Stimulated activated CD4-positive, alpha-beta T cell treated with anti-CD3 and anti-CD28 coated beads, Interleukin-4, amount 100 ng/mL, for 4 hours (primary cell): Measurements from ENCODE around the gene VAV3.
"Not testable (repeated sequence)": the region's sequence is repeated elsewhere in the genome, so short reads cannot be mapped to it uniquely, and the experiment has no call there.

Experiments used
- DNase-seq, 2 experiments: peaks; one replicate each; pipeline ENCODE4 v3.0.0-alpha.2; 2020

Gene VAV3

GRCh38 chr1:107786203-107786845 lies 178.7 kb downstream of the VAV3 start:
- DNase-seq: no peak

GRCh38 chr1:107785496-107786202 lies 179.3 kb downstream of the VAV3 start:
- DNase-seq: no peak

DNA sequence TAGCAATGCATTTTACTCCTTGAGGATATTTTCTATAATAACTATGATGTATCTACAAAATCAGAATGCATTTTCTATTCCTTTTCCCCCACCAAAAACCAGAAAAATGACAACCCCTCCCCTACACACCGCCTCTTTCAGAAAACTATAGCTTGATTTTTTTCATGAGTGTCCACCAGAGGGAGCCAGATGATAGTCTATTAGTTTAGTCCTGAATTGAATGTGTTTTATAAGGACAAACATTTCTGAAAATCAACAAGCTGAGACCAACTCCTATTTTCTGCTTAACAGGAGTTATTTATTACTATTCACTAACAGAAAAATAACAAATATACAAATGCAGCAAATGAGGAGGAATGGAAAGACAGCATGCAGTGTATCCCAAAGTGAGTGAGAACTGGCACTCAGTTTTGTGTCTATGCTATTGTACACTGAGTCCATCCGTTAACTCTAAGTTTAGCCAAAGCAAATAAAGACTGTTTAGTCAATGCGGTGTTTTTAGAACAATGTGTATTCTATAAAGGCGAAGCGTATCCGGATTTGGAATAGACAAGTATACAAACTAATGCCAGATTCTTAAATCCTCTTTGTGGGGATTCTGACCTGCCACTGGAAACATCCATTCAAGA lies 182.6 kb downstream of the VAV3 start:
- no peak for DNase-seq

DNA sequence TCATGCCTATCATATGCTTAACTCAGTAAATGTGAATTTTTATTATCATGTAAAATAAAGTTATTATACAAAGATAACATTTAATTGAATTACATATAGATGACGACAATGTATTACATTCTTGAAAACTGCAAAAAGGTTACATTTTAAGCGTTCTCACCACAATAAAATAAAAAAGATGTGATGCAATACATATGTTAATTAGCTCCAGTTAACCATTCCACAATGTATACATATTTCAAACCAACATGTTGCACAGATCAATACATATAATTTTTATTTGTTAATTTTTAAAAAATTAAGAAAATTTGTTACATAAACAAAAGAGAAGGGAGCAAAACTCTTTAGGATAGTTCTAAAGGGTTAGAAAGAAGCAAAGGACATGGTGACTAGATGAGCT lies 183.7 kb downstream of the VAV3 start:
- DNase-seq: no peak

- no peak for DNase-seq
Observed at GRCh38 chr1:107777664-107778047, 187.3 kb downstream of the VAV3 start.

GRCh38 chr1:107776900-107777663 lies 187.9 kb downstream of the VAV3 start:
- no peak for DNase-seq

- no peak for DNase-seq
Observed at GRCh38 chr1:107771377-107771776, 193.6 kb downstream of the VAV3 start.

DNA sequence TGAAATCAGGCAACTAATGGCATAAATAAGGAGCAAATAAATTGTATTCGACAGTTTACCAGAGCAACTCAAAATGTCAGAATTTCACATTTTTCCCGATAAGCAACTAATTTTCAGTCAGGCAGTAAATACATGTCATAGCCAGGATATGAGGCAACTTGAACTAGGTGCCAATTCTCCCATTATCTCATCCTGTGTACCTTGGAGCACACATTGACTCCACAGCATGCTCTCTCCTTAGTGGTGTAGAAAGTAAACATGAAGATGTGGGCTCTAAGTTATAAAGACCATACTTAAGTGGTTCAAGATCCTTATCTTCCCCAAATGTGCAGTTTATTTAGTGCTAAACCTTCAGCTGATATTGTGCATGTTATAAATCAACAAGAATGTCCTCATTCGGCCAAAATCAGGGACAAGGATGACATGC lies 197.8 kb downstream of the VAV3 start:
- no peak for DNase-seq

- DNase-seq: no peak
Observed at GRCh38 chr1:107766533-107766932, 198.4 kb downstream of the VAV3 start.

GRCh38 chr1:107762751-107763390 lies 202.1 kb downstream of the VAV3 start:
- no peak for DNase-seq

- no peak for DNase-seq
Observed at GRCh38 chr1:107760065-107760464, 204.9 kb downstream of the VAV3 start.

GRCh38 chr1:107750364-107750959 lies 214.5 kb downstream of the VAV3 start:
- peak in 1 of 2 experiments; percentile 12 for DNase-seq

DNA sequence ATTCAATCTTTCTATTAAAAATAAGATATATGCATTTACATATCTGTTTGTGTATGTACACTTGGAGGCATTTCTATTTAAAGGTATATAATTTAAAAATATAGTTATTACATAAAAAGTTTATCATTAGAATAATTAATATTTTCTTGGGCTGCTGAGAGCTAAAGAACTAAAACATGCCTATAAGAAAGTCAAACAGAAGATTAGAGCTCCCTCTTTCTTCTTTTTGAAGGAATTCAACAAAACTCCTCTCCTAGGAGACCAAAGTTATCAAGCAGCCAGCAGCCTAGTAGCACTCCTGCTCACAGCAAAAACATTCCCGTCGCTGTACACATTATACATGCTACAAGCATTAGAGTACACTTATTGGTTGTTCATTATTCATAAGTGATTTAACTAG lies 216.4 kb downstream of the VAV3 start:
- no peak for DNase-seq

DNA sequence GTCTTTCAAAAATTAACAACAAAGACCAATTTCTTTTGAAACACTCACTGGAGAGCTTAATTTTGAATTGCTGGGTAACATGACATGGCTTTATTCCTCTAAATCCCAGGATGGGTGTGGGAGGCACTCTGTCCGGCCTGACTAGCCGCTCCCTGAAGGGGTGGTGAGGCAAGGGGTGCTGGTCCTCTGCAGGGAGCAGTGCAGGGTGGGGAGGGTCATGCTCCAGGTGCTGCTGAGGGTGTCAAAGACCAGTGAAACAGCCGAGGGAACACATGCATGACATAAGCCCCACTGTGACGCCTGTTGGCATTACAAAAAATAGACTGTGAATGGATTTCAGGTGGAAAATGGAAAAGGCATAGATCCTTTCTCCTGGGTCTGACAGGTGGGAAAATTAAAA lies 223.7 kb downstream of the VAV3 start:
- DNase-seq: no peak

DNA sequence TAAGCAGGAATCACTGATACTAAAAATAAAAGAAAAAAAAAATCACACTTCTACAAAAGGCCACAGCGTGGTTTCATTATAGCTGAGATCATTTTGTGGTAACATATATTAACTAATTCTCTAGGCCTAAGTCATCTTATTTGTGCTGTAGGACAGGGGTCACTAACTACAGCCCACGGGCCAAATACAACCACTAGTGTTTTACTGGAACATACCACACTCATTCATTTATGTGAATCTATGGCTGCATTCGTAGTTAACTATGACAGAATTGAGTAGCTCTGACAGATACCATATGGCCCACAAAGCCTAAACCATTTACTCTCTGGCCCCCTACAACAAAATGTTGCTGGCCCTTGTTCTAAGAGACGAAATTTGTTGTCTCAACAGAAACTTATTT lies 224.4 kb downstream of the VAV3 start:
- DNase-seq: no peak

DNA sequence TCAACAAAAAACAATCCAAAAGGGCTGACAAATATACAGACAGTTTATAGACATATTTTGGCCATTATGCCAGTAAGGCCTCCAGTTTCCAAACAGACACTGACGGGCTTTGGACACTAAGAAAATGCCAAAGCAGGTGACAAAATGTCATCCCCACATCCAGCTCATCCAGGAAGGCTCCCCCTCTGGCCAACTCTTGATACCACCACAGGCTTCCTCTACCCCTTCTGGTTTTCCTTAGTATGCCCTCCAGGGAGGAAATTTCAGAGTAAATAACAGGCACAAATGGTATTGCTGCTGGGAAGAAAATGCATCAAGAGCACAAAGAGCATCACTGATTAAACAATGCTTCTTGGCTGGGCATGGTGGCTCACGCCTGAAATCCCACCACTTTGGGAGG lies 225.3 kb downstream of the VAV3 start:
- DNase-seq: no peak

DNA sequence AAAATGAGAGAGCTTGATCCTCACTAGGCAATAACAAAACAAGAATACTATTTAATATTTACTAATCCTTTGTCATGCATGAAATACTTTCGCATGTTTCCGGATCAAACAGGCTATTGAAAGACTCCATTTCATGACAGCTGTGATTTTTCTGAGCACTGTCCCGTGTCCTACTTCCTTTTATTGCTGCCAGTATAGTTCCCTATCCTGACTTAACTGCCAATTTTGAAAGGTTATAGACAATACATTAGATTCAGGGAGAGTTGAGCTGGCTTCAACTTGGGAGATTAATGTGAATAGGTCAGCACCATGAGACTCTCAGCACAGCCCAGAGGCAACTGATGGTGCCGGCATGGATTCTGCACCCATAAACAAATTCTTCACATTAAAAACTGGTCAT lies 225.8 kb downstream of the VAV3 start:
- DNase-seq: no peak

- not testable (repeated sequence) for DNase-seq
Observed at GRCh38 chr1:107733401-107733800, 231.6 kb downstream of the VAV3 start.

DNA sequence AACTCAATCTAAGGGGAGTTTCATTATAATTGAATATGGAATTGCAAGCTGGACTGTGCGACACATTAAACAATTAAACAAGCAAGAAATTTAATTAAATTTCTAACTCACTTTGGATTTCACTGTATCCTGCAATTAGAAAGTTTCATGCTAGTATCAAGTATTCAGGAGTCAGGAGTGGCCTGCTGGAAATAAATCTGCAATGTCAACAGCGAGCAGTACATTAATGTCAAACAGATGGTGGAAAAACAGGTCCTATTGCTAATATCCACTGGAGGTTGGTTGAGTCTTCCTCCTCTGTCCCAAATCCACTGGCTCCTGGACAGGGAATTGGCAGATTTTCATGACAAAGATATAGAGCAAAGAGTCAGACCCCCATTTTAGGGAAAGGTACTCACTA lies 237.1 kb downstream of the VAV3 start:
- DNase-seq: no peak

DNA sequence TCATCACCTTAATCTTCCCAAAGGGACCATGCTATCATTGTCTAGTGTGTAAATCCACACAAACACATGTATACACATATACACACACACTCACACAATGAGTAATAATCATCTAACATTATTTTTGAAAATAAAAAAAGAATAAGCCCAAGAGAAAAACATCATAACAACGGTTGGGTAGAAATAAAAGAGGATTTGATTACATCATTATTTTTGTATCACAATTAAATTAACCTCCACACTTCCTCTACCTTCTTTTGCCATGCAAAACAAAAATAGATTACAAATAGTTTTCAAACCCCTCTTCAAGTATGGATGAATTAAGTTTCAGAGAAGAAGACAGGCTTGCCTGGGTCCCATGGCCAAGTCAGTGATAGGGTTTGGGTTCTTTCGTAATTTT lies 238.1 kb downstream of the VAV3 start:
- DNase-seq: no peak

GRCh38 chr1:107724648-107725047 lies 240.3 kb downstream of the VAV3 start:
- DNase-seq: no peak

DNA sequence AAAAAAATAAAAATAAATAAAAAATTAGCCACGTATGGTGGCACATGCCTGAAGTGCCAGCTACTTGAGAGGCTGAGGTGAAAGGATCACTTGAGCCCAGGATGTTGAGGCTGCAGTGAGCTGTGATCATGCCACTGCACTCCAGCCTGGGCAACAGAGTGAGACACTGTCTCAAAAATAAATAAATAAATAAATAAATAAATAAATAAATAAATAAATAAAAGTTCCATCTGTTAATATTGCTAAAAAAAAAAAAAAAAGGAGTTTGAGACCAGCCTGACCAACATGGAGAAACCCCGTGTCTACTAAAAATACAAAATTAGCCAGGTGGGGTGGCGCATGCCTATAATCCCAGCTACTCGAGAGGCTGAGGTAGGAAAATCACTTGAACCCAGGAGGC lies 244.8 kb downstream of the VAV3 start:
- DNase-seq: not testable (repeated sequence)

DNA sequence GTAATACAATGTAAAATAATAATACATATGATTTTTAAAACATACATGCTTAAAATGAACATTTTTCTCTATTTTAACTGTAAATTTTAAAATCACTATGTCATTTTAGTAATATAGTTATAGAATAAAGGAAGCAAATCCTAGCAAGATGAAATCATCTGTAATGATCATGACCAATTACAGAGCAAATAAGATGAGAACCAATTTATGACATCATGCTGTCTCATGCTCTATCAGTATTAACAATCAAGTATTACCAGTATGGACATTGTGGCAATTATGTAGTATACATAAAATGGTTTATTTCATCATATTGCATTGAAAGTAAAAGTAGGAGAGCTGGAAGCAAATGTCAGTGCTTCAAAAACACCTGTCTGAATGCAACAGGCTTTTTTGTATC lies 255.0 kb downstream of the VAV3 start:
- no peak for DNase-seq
